ENCODE measurements around the gene CHRNB2.

CHRNB2 gene

GRCh38 chr1:154594811-154595210, 27.2 kb downstream of the CHRNB2 start:
- no peak for DNase-seq
- Histone ChIP-seq H3K27me3 (replicated peaks) (no peaks in the 10 kb centered on the region), H3K4me3 (ENCODE audit: low read depth, low read length) (no peak overlapping the region), H3K27ac (no peak overlapping the region), H3K36me3 (replicated peaks) (peaks cover 77% of the 10 kb centered on the region)
- no peak for TF ChIP-seq CTCF (IDR thresholded peaks at IDR 0.05; ENCODE audit: low read depth, low read length, missing control alignments)
- in situ Hi-C loops (cut with HindIII; ENCODE audit: low pct_ligation_motif_present, low sequenced_read_pairs), result no loop called here

- H3K36me3 ChIP-seq (replicated peaks), result peaks cover 72% of the 10 kb centered on the region
- TF ChIP-seq CTCF (IDR thresholded peaks at IDR 0.05; ENCODE audit: low read depth, low read length, missing control alignments), result no peak
- H3K27ac ChIP-seq, result no peak overlapping the region
- H3K27me3 ChIP-seq (replicated peaks), result no peaks in the 10 kb centered on the region
- no peak overlapping the region for H3K4me3 ChIP-seq (ENCODE audit: low read depth, low read length)
- in situ Hi-C loops (cut with HindIII; ENCODE audit: low pct_ligation_motif_present, low sequenced_read_pairs), result no loop called here
- DNase-seq, result no peak
Observed at GRCh38 chr1:154595621-154596020, 28.0 kb downstream of the CHRNB2 start.

- in situ Hi-C loops (cut with HindIII; ENCODE audit: low pct_ligation_motif_present, low sequenced_read_pairs), result no loop called here
- Histone ChIP-seq H3K27ac (peak overlapping the region; percentile 13), H3K27me3 (replicated peaks) (no peaks in the 10 kb centered on the region), H3K36me3 (replicated peaks) (peaks cover 63% of the 10 kb centered on the region), H3K4me3 (ENCODE audit: low read depth, low read length) (no peak overlapping the region)
- no peak for DNase-seq
- TF ChIP-seq CTCF (IDR thresholded peaks at IDR 0.05; ENCODE audit: low read depth, low read length, missing control alignments), result no peak
Observed at GRCh38 chr1:154598871-154599635, 31.5 kb downstream of the CHRNB2 start.

- in situ Hi-C loops (cut with HindIII; ENCODE audit: low pct_ligation_motif_present, low sequenced_read_pairs), result no loop called here
- no peak for TF ChIP-seq CTCF (IDR thresholded peaks at IDR 0.05; ENCODE audit: low read depth, low read length, missing control alignments)
- H3K27ac ChIP-seq, result peak overlapping the region; percentile 13
- no peaks in the 10 kb centered on the region for H3K27me3 ChIP-seq (replicated peaks)
- no peak for DNase-seq
- H3K4me3 ChIP-seq (ENCODE audit: low read depth, low read length), result no peak overlapping the region
- peaks cover 57% of the 10 kb centered on the region for H3K36me3 ChIP-seq (replicated peaks)
Observed at GRCh38 chr1:154599658-154600057, 32.1 kb downstream of the CHRNB2 start.

GRCh38 chr1:154603317-154603716, 35.7 kb downstream of the CHRNB2 start:
- Histone ChIP-seq H3K27ac (no peak overlapping the region), H3K36me3 (replicated peaks) (peaks cover 23% of the 10 kb centered on the region), H3K4me3 (ENCODE audit: low read depth, low read length) (no peak overlapping the region), H3K27me3 (replicated peaks) (no peaks in the 10 kb centered on the region)
- in situ Hi-C loops (cut with HindIII; ENCODE audit: low pct_ligation_motif_present, low sequenced_read_pairs), result no loop called here
- no peak for DNase-seq
- TF ChIP-seq CTCF (IDR thresholded peaks at IDR 0.05; ENCODE audit: low read depth, low read length, missing control alignments), result no peak

- Histone ChIP-seq H3K36me3 (replicated peaks) (peaks cover 18% of the 10 kb centered on the region), H3K27ac (no peak overlapping the region), H3K4me3 (ENCODE audit: low read depth, low read length) (no peak overlapping the region), H3K27me3 (replicated peaks) (no peaks in the 10 kb centered on the region)
- DNase-seq, result no peak
- in situ Hi-C loops (cut with HindIII; ENCODE audit: low pct_ligation_motif_present, low sequenced_read_pairs), result no loop called here
- TF ChIP-seq CTCF (IDR thresholded peaks at IDR 0.05; ENCODE audit: low read depth, low read length, missing control alignments), result no peak
Observed at GRCh38 chr1:154605534-154605933, 38.0 kb downstream of the CHRNB2 start.

Measured in brain microvascular endothelial cell (primary cell).